Fibroblast of the aortic adventitia (primary cell): Measurements from ENCODE around the gene RGS18. TPM values are rescaled to one million over a fixed set of nuclear protein-coding genes. Genes with fewer than 3 reads are reported as not detected.
A peak's percentile ranks its signal among the peaks of the same experiment; 100 is the strongest.

Source experiments
- DNase-seq: peaks from one replicate; pipeline ENCODE4 v3.0.0-alpha.2; 2010; ENCODE audit warnings: low read depth
- H3K4me3 ChIP-seq: 2 replicates; pipeline ENCODE4 v1.5.1; 2011; ENCODE audit warnings: low read depth, mild to moderate bottlenecking, control low read depth, low read length, moderate library complexity
- total RNA-seq: library from RNA; depleted of rRNA; stranded (reverse); fragments of >200 nt; gene quantifications from 2 replicates; pipeline ENCODE4 v1.2.3, GENCODE V29; 2012; ENCODE audit warnings: low replicate concordance
- TF ChIP-seq, protein P1 (sequence below): IDR thresholded peaks from 2 replicates; pipeline ENCODE4 v1.5.1; 2011; ENCODE audit warnings: mild to moderate bottlenecking, low read length, control low read depth, inconsistent platforms; ENCODE audit not compliant: insufficient read depth

The RGS18 gene
- total RNA-seq, 1 donor = not detected

DNA sequence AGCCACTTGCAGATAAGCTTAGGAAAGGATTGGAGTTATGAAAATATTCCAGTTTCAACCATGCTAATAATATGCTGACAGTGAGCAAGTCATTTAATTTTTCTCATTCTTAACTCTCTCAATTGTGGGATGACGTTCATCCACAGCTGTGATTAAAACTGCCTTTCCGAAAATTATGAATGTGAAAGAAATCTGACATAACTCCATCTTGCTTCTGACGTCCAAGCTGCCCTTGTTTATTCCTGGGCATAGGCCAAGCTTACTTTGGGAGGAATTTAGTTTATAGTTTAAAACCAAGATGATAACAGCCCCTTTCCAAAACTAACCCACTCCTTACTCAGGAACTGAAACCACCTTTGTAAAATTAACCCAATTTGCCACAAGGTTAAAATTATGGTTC is 11.0 kb upstream of the RGS18 start:
- TF ChIP-seq, protein P1, sequence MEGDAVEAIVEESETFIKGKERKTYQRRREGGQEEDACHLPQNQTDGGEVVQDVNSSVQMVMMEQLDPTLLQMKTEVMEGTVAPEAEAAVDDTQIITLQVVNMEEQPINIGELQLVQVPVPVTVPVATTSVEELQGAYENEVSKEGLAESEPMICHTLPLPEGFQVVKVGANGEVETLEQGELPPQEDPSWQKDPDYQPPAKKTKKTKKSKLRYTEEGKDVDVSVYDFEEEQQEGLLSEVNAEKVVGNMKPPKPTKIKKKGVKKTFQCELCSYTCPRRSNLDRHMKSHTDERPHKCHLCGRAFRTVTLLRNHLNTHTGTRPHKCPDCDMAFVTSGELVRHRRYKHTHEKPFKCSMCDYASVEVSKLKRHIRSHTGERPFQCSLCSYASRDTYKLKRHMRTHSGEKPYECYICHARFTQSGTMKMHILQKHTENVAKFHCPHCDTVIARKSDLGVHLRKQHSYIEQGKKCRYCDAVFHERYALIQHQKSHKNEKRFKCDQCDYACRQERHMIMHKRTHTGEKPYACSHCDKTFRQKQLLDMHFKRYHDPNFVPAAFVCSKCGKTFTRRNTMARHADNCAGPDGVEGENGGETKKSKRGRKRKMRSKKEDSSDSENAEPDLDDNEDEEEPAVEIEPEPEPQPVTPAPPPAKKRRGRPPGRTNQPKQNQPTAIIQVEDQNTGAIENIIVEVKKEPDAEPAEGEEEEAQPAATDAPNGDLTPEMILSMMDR = no peak
- no peak overlapping the region for H3K4me3 ChIP-seq
- DNase-seq = peak; percentile 39

DNA sequence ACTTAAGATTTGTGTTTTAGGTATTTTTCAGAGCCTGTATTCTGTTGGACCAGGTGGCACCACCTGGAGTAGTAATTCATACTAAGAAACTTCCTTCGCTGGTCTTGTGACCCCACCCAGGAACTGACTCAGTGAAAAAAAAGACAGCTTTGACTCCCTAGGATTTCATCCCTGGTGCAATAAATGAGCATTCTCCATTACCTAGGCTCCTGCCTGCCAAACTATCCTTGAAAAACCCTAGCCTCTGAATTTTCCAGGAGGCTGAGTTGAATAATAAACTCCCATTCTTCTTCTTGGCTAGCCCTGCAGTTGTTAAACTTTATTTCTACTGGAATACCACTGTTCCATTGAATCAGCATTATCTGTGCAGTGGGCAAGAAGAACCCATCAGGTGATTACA is 10.6 kb upstream of the RGS18 start:
- H3K4me3 ChIP-seq = no peak overlapping the region
- TF ChIP-seq, protein P1 = no peak
- peak; percentile 6 for DNase-seq

DNA sequence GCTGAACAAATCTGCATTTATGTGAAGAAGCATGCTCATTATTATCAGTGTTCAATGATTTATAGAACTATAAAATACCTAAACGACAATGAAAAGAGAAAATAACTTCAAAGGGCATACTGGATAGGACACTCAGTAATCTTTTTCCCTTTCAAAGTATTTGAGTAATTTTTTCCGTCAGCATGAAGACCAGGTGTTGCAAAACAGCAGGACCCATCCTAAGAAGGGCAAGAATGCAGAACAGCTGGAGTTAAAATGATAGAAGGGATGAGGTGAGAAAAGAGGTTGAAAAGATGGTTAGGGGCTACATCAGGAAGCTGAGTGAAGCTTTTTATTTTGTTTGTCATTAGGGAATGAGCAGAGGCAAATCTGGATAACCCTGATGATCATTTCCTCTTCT is 7.1 kb upstream of the RGS18 start:
- TF ChIP-seq, protein P1 = no peak
- no peak overlapping the region for H3K4me3 ChIP-seq
- no peak for DNase-seq

DNA sequence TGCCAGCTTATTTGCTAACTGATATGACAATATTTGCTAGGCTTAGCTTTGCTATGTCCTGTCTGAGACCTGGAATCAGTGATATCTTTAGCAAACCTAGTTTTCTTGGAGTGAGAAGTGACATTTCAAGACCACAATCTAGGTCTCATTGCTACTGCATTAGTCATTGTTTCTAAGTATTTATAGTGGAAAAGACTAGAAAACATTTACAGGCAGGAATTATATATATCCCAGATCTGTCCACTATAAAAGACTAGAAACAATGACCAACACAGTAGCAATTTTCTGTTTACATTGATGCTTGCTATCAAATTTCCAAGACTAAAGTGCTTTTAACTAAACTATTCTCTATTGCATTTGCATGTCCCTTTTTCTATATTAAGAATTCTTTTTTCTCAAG is 5.0 kb upstream of the RGS18 start:
- DNase-seq = peak; percentile 29
- TF ChIP-seq, protein P1 = no peak
- no peak overlapping the region for H3K4me3 ChIP-seq

DNA sequence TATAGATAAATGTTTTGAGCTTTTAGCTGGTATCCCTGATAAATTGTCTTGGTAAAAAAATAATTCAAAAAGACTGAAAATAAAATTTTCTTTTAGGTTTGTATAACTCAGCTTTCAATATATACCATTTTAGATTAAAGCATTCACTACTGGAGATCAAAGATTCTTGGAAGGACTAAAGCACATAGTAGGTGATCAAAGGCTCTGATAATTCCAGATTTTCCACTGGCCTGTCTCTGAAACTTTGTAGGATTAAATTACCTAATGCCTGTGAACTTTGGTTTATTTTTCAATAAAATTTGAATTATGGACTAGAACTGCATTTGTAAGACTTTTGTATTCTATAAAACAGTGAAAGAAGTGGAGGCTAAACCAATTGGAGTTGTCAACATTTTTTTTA is 1.2 kb upstream of the RGS18 start:
- DNase-seq = no peak

DNA sequence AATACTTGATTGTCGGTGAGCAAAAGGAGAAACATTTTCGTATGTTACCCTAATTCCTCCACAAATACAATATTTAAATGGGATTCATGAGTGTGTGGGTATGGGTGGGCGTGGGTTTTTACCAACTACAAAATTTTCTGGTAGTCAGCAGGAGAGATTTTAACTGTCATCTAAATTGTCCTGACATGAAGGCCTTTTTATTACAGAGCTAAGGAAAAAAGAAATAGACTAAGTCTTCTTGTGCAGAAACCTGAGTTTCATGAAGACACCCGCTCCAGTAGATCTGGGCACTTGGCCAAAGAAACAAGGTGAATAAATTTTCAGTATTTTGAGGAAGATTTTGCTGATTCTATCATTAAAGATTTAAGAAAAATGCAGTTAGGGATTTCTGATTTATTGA is 752 bp downstream of the RGS18 start:
- no peak overlapping the region for H3K4me3 ChIP-seq
- TF ChIP-seq, protein P1 = no peak
- DNase-seq = no peak

More for the DNA sequence above, 1.2 kb upstream of the RGS18 start:
- no peak overlapping the region for H3K4me3 ChIP-seq
- TF ChIP-seq, protein P1 = no peak

DNA sequence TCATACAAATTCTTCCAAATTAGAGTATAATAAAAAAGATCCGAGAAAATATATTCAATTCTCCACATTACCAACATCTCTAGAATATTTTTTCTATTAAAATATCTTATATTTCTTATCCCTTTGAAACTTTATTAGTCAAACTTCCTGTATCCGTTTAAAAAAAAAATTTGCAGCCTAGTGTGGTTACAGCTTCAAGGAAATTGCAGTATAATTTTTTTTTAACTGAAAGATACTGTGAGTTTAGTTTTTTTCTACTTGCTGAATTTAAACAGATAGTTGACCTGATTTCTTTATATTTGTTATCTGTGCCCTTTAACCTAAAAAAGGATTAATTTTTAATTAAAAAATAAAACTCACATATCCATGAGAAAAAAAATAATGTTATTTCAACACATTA is 1.5 kb downstream of the RGS18 start:
- DNase-seq = no peak
- no peak overlapping the region for H3K4me3 ChIP-seq
- TF ChIP-seq, protein P1 = no peak
